Inferior parietal cortex (tissue), 1 donor: Measurements from ENCODE around the gene SORCS1.

Experiments
- DNase-seq: peaks from one replicate; pipeline ENCODE4 v3.0.0-alpha.2; 2016; ENCODE audit errors: extremely low spot score

Gene SORCS1

GRCh38 chr10:107163881-107164861 lies at the start of gene SORCS1:
TSS of gene SORCS1 (minus strand) at chr10:107164706.
- DNase-seq = no peak

- no peak for DNase-seq
Measured at GRCh38 chr10:107214261-107214660, 49.8 kb upstream of the SORCS1 start.

GRCh38 chr10:107213861-107214260 lies 49.4 kb upstream of the SORCS1 start:
- no peak for DNase-seq

GRCh38 chr10:107206833-107207232 lies 42.3 kb upstream of the SORCS1 start:
- DNase-seq = no peak

GRCh38 chr10:107169516-107169915 lies 5.0 kb upstream of the SORCS1 start:
- no peak for DNase-seq

GRCh38 chr10:107168738-107169137 lies 4.2 kb upstream of the SORCS1 start:
- DNase-seq = no peak

- DNase-seq = no peak
Measured at GRCh38 chr10:107166403-107166802, 1.9 kb upstream of the SORCS1 start.

GRCh38 chr10:107164992-107165391 lies 486 bp upstream of the SORCS1 start:
- DNase-seq = no peak

GRCh38 chr10:107163076-107163855 lies 1.2 kb downstream of the SORCS1 start:
- peak; percentile 39 for DNase-seq

- no peak for DNase-seq
Measured at GRCh38 chr10:107160866-107161265, 3.6 kb downstream of the SORCS1 start.

GRCh38 chr10:107159871-107160270 lies 4.6 kb downstream of the SORCS1 start:
- DNase-seq = no peak

GRCh38 chr10:107157071-107157470 lies 7.4 kb downstream of the SORCS1 start:
- no peak for DNase-seq

- no peak for DNase-seq
Measured at GRCh38 chr10:107152087-107152486, 12.4 kb downstream of the SORCS1 start.

GRCh38 chr10:107148906-107149305 lies 15.6 kb downstream of the SORCS1 start:
- no peak for DNase-seq

GRCh38 chr10:107144490-107144889 lies 20.0 kb downstream of the SORCS1 start:
- DNase-seq = no peak

- no peak for DNase-seq
Measured at GRCh38 chr10:107141524-107142061, 22.9 kb downstream of the SORCS1 start.

- no peak for DNase-seq
Measured at GRCh38 chr10:107139237-107139636, 25.3 kb downstream of the SORCS1 start.

GRCh38 chr10:107133656-107134055 lies 30.9 kb downstream of the SORCS1 start:
- DNase-seq = no peak

GRCh38 chr10:107129000-107129399 lies 35.5 kb downstream of the SORCS1 start:
- no peak for DNase-seq

- DNase-seq = no peak
Measured at GRCh38 chr10:107126512-107127065, 37.9 kb downstream of the SORCS1 start.

GRCh38 chr10:107122703-107123102 lies 41.8 kb downstream of the SORCS1 start:
- DNase-seq = no peak

GRCh38 chr10:107118866-107119265 lies 45.6 kb downstream of the SORCS1 start:
- DNase-seq = no peak
